DMS79 (cell line): ENCODE data around the gene TPRA1.

Experiments used
- DNase-seq: peaks from one replicate; lab custom pipeline; 2025; lab: John Stamatoyannopoulos, UW

Gene TPRA1

DNA sequence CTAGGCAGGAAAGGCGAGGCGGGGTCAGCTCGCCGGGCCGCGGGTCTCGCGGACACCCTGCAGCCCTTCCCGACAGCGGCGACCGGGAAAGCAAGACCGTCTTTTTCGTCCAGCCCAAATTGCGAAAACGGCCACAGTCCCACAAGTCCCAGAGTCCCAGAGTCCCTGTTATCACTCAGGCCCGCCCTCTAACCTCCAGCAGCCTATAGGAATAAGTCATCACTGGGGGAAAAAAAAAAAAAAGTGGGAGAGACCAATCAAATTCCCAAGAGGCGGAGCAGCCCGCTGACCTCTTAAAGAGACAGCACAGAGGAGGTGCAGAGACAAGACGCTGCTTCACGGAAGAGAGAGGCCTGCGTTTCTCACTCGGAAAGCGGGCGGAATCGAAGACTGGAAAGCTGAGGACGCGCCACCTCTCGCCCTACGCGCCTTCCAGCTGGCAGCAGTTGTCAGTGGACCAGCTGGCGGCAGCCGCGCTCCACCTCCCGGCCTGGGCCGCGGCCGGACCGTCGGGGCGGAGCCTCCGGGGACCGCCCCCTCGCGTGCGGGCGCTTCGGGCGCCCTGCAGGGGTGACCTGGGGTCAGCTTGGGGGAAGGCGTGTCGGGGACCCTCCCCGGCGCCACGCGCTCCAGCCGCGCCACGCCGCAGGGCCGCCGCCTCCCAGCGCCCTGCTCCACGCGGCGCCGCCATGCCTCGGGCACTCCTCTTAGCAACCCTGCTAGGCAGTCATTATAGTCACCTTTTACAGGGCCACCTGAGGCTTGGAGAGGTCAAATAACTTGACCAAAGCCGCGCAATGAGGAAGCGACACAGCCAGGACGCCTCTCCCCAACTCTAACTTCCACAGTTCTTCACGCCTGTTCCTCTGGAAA is at the start of gene TPRA1:
Gene TPRA1, minus strand, starts transcription at position 141 of the 873 bp plus-strand sequence. CDS start 10,587 bp downstream, outside the sequence.
- peak; percentile 99 for DNase-seq

DNA sequence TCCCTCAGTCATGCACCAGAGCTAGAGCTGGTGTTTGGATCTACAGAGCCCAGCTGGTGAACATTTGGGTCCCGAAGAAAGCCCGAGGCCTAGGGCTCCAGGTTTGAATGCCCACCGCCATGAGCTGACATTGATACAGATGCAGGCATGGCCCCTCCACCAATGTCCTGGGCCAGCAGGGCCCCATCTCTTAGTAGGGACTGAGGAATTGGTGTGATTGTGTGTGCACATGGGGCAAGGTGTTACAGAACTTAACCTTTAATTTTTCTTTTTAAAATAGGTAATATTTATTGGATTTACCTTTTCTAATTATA is 49.5 kb upstream of the TPRA1 start:
- no peak for DNase-seq

DNA sequence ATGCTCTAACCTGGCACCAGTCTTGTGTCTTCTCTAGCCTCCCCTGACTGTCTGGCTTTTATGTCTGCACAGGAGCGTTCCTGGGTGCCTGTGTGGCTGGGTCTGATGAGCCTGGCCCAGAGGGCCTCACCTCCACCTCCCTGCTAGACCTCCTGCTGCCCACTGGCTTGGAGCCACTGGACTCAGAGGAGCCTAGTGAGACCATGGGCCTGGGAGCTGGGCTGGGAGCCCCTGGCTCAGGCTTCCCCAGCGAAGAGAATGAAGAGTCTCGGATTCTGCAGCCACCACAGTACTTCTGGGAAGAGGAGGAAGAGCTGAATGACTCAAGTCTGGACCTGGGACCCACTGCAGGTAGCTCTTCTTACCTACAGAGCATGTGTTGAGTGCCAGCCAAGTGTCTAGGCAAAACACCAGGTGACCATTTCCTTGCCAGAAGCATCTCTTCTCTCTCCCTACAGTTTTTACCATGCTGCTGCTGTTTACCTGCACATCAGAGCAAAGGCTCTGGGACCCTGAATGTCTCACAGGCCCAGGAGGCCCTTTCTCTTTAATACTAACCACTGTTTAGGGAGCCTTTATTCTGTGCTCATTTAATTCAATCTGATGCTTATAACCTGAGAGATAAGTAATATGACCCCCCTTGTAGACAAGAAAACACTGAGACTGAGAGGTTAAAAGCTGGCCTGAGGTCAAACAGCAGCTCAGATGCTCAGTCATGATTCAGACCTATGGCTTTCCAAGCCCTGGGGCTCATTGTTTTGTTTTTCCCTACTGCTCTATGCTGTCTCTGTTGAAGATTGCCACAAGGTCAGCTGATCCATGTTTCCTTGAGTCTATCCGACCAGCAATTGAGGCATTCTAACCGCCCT is 48.9 kb upstream of the TPRA1 start:
- DNase-seq, result peak; percentile 18

DNA sequence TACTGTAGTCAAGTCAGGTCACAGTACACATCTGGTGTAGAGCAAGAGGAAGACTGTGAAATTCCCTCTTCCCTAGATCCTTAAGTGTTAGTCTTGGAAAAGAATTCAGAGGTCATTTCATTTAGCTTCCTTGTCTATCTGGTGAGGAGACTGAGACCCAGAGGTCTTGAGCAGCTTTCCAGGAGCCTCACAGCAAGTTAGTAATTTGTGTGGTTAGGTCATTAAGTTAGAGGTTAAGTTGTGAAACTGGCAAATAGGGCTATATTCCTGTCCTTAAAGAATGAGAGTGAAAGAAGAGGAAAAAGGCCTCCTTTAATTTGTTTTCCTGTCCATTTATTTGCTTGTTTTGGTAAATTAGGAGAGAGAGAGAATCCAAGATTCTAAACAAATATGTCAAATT is 47.4 kb upstream of the TPRA1 start:
- DNase-seq, result no peak

DNA sequence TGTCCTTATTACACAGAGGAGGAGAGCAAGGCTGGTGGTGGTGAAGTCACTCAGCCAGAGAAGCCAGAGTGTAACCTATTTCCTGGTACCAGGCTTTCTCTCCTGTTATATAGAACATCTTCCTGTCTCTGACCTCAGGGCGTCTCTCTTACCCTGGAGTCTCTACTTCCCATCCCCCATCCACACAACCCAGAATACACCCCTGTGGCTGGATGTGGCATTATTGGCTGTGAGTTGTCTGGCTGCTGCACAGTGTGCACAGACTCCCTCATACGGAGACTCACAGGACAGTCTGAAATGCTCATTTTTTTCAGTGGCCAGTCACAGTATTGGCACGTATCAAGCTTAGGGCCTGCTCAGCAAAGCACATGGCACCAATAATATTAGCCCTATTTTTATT is 47.0 kb upstream of the TPRA1 start:
- no peak for DNase-seq

DNA sequence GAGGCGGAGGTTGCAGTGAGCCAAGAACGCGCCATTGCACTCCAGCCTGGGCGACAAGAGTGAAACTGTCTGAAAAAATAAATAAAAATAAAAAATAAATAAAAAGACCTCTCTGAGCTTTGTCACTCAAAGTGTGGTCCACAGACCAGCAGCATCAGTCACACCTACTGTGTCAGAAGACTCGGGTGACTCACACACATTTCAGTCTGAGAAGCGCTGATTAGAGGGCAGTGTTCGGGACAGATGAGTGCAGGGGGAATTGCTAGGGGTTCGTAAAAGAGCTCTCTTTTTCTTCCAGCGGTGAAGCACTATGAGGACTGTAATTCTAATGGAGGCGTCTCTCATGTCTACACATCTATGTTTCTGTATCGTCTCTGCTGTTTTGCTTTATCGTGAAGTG is 44.1 kb upstream of the TPRA1 start:
- no peak for DNase-seq

DNA sequence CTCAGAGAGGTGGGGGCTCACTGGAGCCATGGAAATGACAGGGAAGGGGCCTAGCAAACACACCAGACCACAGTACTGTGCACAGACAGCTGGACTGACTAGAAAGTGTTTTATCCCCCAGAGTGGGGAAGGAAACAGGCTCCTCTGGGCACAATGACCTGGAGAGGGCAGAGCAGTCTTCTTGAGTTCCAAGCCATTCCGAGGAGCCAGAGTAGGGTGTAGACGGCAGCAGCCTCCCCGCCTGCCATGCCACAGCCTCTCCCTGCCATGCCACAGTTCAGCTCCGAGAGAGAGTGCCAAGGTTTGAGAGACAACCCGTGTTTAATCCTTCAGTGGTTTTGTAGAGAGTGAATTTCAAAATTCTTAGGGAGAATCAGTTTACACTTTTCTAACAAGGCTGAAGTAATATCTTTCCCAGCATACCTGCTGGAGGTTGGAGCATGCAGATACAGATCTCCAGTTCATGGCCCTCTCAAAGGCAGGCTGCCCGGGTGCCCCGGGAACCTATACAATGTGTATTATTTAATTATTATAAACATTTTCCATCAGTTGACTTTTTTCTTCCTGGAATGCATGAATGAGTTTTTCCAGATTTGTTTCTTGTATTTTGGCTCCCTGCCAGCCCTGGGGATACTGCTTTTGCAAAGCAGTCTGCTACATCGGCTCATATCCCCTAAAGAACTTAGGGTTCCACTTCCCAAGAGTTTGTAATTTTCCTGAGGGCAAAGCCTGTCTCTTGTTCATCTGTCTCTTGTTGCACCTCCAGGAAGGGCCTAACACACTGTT is 41.7 kb upstream of the TPRA1 start:
- DNase-seq, result no peak

DNA sequence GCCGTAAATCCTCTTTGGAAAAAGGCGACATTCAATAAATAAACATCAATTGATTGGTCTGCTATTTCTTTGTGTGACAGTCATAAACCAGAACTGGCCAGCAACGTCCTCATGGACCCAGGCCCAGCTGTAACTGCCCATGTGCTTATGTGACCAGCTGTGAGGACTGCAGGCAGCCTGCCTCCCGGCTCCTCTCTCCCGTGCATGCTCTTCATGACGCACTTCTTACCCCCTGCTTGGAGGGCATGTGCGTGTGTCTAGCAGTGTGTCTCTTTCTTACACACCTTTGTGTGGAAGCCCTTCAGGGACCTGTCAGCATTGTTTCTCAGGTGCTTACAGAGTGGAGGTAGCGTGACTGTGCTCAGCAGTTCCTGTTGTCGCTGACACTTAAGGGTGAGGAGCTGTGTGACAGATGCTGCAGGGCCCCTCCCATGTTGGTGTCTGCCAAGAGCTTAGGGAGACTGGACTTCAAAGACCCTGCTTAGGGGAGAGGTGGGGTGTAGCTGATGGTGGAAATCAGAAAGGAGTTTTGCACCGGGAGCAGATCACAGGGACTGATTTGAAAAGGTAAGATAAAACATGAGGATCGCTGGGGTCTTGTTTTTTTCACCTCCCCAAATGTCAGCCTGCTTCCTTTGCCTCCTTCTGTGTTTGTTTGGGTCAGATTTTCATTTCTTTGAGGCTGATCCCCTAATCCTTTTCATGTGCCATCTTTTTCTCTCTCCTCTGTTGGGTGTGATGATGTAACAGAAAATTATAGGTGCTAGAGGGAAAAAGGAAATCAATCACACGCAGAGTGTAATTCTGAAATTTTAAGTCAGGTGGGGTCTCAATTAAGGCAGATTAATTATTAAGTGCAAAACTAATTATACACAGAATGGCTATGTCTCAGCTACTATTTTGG is 40.5 kb upstream of the TPRA1 start:
- peak; percentile 47 for DNase-seq

DNA sequence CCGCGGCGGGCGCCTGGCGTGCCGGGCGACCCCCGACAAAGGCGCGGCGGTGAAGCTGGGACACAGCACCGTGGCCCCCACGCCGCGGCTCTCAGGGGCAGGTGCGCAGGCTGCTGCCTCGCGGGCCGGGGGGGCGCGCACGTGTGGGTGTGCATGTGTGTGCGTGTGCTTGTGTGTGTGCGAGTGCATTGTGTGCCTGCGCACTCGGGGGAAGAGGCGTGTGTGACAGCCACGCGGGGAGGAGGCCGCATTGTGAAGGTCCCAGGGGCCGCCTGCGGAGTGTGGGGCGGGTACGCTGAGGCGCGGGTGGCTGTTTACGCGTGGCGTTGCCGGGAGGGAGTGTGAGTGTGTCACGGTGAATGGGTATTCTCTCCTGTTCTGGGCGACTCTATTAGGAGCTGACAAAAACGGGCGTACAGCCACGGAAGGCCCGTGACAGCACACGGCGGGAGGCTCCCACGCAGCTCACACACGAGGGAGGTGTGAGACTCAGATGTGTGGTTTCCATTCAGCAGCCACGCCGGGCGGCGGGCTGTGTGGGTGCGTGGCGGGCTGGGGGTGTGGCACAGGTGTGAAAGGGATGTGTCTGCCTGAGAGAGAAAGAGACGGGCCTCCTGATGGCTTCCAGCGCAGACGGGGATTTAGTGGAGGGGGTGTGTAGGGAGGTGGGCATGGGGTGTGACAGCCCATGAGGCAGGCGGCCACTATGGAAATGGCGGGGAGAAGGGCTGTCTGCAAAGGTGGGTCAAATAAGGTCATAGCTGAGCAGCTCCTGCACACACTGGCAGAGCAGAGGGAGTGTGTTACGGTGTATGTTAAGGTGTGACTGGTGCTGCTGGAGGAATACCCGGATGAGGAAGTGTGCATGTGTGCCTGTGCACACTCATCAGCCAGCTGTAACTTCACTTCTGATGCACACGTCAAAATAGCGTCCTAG is 39.2 kb upstream of the TPRA1 start:
- DNase-seq, result peak; percentile 20

DNA sequence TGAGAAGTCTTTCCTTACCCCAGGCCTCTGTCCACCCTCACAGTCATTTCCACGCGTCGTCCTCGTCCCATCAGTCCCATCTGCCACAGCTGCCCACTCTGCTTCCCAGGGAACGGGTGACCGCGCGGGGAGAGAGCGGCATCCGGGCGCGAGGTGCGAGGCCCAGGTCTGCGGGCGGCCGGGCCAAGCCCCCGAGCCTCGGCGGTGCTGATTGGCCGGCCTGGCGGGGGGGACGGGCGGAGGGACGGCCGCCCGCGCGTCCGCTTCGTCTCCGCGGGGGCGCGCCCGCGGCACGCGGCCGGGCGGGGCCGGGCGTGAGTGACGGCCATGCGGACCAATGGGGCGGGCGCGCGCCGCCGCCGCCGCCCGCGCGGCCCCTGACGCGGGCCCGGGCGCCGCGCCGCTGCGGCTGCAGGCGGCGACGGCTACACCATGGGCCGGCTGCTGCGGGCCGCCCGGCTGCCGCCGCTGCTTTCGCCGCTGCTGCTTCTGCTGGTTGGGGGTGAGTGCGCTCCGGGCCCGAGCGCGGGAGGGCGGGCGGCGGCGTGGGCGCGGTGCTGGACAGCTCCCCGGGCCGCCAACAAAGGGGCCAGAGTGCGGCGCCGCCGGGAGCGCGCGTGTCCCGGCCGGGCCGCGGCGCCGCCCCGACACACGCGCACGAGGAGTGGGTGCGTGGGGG is 38.4 kb upstream of the TPRA1 start, which contains the start of gene PODXL2:
Gene PODXL2, plus strand, starts transcription at position 398 of the 679 bp plus-strand sequence. Its CDS starts 35 bp downstream, at position 433.
- DNase-seq, result no peak

DNA sequence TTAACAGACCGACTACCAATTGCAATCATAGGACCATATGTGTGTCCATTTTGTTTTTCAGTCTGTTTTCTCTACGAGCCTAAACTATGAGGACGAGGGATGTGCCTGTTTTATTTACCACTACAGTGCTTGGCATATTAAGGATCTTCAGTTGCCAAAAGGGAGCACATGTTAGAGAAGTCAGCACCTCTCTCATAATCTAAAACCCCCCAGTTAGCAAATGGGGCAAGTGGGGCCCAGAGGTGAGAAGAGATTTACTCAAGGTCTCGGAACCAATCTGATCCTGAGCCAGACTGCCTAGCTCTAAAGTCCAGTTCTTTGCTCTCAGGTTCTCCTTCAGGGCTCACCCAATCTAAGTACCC is 37.9 kb upstream of the TPRA1 start:
- no peak for DNase-seq

DNA sequence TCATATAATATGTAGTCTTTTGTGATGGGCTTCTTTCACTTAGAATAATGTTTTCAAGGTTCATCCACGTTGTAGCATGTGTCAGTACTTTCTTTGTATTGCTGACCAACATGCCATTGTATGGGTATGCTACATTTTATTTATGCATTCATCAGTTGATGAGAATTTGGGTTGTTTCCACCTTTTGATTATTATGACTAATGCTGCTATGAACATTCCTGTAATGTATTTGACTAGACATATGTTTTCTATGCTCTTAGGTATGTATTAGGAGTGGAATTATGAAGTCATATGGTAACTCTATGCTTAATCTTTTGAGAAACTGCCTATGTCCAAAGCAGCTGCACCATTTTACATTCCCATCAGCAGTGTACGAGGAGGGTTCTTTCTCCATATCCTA is 35.3 kb upstream of the TPRA1 start:
- DNase-seq, result no peak

DNA sequence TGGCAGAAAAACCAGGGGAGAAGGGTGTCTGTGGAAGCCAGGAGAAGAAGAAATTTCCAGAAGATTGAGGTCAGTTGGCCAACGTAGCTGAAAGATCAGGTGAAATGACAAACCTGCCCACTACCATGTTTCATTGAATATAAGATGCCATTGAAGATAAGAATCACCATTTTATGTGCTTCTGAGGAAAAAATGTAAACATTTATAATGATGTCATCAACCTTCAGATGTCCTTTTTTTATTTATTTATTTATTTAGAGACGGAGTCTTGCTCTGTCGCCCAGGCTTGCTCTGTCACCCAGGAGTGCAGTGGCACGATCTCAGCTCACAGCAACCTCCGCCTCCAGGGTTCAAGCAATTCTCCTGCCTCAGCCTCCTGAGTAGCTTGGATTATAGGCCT is 33.5 kb upstream of the TPRA1 start:
- no peak for DNase-seq

DNA sequence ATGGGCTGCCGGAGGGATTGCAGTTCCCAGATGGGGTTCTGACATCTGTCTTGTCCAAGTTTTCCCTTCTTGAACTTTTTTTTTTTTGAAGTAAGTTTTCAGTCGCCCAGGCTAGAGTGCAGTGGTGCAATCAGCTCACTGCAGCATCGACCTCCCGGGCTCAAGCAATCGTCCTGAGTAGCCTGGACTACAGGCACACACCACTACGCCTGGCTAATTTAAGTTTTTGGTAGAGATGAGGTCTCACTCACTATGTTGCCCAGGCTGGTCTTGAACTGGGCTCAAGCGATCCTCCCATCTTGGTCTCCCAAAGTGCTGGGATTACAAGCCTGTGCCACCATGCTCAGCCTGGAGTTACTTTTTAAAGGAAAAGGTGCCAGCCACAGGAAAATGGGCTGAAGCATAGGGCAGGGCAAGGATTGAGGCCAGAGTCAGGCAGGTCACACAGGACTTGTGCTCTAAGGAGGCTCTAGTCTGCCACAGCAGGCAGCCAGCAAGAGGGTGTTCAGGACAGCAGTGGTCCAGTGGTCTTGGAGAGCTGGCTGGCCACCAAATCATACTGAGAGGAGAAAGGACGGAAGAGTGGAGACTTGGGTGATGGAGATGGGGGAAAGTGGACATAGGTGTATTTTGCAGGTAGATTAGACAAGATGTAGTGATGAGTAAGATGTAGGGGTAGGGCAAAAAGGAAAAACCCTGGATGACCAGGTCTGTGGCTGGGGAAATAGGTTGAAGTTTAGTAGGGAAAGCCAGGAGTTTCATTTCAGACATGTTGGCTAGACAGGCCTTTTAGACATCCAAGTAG is 32.4 kb upstream of the TPRA1 start:
- no peak for DNase-seq

DNA sequence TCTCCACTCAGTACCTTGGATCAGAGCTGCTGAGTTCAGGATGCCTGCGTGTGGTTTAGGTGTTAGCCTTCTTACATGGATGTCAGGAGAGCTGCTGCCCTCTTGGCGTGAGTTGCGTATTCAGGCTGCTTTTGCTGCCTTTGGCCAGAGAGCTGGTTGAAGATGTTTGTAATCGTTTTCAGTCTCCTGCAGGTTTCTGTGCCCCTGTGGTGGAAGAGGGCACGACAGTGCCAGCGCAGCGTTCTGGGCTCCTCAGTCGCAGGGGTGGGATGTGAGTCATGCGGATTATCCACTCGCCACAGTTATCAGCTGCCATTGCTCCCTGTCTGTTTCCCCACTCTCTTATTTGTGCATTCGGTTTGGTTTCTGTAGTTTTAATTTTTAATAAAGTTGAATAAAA is 31.5 kb upstream of the TPRA1 start:
- no peak for DNase-seq

DNA sequence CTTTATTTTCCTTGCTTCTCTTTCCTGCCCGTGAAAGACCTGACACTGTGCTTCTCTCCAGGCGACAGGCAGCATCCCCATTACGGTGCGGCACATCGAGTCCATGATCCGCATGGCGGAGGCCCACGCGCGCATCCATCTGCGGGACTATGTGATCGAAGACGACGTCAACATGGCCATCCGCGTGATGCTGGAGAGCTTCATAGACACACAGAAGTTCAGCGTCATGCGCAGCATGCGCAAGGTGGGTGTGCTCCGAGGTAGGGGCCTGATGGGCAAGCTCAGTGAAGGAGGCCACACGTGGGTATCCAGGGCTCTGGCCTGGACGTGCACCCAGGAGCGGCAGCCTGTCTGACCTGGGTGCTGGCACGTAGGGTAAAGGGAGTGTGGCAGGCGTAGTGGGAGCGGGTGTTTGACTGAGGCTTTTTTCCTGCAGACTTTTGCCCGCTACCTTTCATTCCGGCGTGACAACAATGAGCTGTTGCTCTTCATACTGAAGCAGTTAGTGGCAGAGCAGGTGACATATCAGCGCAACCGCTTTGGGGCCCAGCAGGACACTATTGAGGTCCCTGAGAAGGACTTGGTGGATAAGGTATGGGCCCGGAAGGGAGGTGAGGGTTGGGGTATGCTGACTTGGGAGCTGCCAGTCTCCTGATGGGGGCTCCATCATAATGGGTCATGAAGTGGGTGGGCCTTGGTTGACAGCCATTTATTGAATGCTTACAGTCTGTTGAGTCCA is 30.3 kb upstream of the TPRA1 start:
- no peak for DNase-seq

DNA sequence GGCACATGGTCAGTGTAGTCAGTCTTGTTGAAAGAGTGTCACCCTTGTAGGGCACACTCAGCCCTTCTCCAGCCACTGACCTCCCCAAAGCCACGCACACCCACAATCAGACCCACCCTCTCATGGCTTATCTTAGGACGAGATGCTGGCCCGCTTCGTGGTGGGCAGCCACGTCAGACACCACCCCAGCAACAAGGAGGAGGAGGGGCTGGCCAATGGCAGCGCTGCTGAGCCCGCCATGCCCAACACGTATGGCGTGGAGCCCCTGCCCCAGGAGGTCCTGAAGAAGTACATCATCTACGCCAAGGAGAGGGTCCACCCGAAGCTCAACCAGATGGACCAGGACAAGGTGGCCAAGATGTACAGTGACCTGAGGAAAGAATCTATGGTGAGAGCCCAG is 28.4 kb upstream of the TPRA1 start:
- DNase-seq, result no peak
